Testis (tissue), 3 donors: ENCODE data around the gene AIG1. TPM values are rescaled to one million over a fixed set of nuclear protein-coding genes. Genes with fewer than 3 reads are reported as not detected.

Experiments
- DNase-seq: peaks from one replicate; pipeline ENCODE4 v3.0.0-alpha.2; 2019
- H3K27ac ChIP-seq, 2 donors: fragments of 200-600 bp; sonication (generic); one replicate each; pipeline ENCODE4 v1.5.1; 2019
- H3K27me3 ChIP-seq: fragments of 200-600 bp; sonication (generic); one replicate; pipeline ENCODE4 v1.5.1; 2019
- H3K36me3 ChIP-seq: fragments of 200-600 bp; sonication (generic); one replicate; pipeline ENCODE4 v1.5.1; 2017; ENCODE audit warnings: low read depth; ENCODE audit errors: missing control alignments
- H3K4me1 ChIP-seq: fragments of 200-600 bp; sonication (generic); one replicate; pipeline ENCODE4 v1.5.1; 2019
- H3K4me3 ChIP-seq, 2 donors: fragments of 200-600 bp; sonication (generic); one replicate each; pipeline ENCODE4 v1.5.1; 2017 to 2019
- H3K9me3 ChIP-seq: fragments of 200-600 bp; sonication (generic); one replicate; pipeline ENCODE4 v1.5.1; 2017
- CTCF ChIP-seq, 3 experiments: fragments of 450-650 bp in 2 of 3; fragments of 200-600 bp in 1 of 3; sonication (generic) in 1 of 3; IDR thresholded peaks; one replicate each; pipeline ENCODE4 v1.5.1; 2016 to 2019; ENCODE audit warnings: antibody characterized with exemption in 3 of 3, mild to moderate bottlenecking in 2 of 3, moderate library complexity in 1 of 3
- POLR2A ChIP-seq: fragments of 450-650 bp; IDR thresholded peaks from one replicate; pipeline ENCODE4 v1.6.1; 2017; ENCODE audit warnings: antibody characterized with exemption, mild to moderate bottlenecking, moderate library complexity
- WGBS, 2 donors: methylation state at CpG; one replicate each; pipeline ENCODE4 v1.1.5; 2018; 5-methylcytosine and 5-hydroxymethylcytosine counted together
- intact Hi-C: fragments of 100-400 bp; cut with DNase I; formaldehyde crosslinking; loops from one replicate; pipeline ENCODE4 v1.15.1; 2023; ENCODE audit warnings: low total_unique reads
- polyA plus RNA-seq: library from polyadenylated mRNA; stranded (reverse); fragments of 350-450 nt; fragmentation: Illumina TruSeq; extraction: RNeasy Lipid Tissue Mini Kit (QIAGEN cat#74804); gene quantifications from one replicate; pipeline ENCODE4 v1.2.3, GENCODE V29; 2014; ENCODE audit warnings: low read depth, low replicate concordance; ENCODE audit not compliant: insufficient read depth
- total RNA-seq, 2 donors: library from RNA; depleted of rRNA; stranded (reverse); fragments of >200 nt; gene quantifications; one replicate each; pipeline ENCODE4 v1.2.3, GENCODE V29; 2016

The AIG1 gene
- total and polyA plus RNA-seq, 3 donors from 2014 or later: 39.6 to 57.9 (median 50.7) TPM

DNA sequence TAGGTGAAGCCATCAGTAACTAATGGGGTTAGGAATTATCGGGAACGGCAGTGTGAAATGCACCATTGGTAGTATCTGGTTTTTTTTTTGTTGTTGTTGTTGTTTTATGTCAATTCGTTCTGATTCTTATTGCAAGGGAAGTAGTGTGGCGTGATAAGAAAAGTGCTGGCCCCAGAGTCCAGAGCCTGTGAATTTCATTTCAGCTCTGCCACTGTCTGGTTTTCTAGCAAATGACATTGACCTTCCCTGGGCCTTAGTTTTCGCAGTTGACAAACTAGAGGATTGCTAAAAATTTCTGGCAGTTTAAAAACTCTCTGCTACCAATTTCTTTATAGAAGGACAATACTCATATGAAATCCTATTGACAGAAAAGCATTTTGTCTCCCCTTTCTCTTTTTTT lies 161.6 kb downstream of the AIG1 start:
- Histone ChIP-seq H3K9me3 (no peaks in the 10 kb centered on the region), H3K4me3 (no peak overlapping the region), H3K27ac (peak overlapping the region in 1 of 2 donors; percentile 45), H3K27me3 (no peaks in the 10 kb centered on the region), H3K36me3 (no peaks in the 10 kb centered on the region), H3K4me1 (peaks cover 6% of the 10 kb centered on the region)
- no peak for DNase-seq
- intact Hi-C loops: no loop called here
- 62 to 66% methylated on average over 5 of the region's 5 CpGs for WGBS, 2 donors
- TF ChIP-seq CTCF (IDR thresholded peaks at IDR 0.05) (no peak), POLR2A (no peak)

DNA sequence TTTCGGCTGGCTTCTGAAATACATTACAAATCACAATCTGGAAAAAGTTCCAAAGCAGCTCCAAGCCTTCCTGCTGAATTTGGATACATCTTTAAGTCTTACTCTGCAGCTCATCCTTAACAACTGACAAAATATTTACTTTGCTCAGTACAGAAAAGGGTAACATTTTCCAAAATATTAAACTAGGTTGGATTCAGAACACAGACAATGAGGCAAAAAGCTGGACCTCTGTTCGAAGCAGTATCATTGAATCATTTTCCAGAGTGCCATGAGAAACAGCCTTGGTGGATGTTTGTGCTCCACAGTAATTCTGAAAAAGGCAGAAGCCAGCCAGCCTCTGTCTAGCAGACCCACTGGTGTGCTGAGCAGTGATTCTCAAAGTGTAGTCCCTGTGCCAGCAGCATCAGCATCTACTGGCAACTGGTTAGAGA lies 162.1 kb downstream of the AIG1 start:
- H3K36me3 ChIP-seq: no peaks in the 10 kb centered on the region
- 64 to 68% methylated on average over 2 of the region's 2 CpGs for WGBS, 2 donors
- H3K27ac ChIP-seq: no peak overlapping the region
- peaks cover 6% of the 10 kb centered on the region for H3K4me1 ChIP-seq
- TF ChIP-seq CTCF (IDR thresholded peaks at IDR 0.05) (no peak), POLR2A (no peak)
- no peaks in the 10 kb centered on the region for H3K27me3 ChIP-seq
- DNase-seq: no peak
- intact Hi-C loops: no loop called here
- H3K4me3 ChIP-seq: no peak overlapping the region
- H3K9me3 ChIP-seq: no peaks in the 10 kb centered on the region

GRCh38 chr6:143223895-143224294 lies 163.2 kb downstream of the AIG1 start:
- Histone ChIP-seq H3K4me1 (peaks cover 6% of the 10 kb centered on the region), H3K4me3 (no peak overlapping the region), H3K36me3 (no peaks in the 10 kb centered on the region), H3K27ac (no peak overlapping the region), H3K27me3 (no peaks in the 10 kb centered on the region), H3K9me3 (no peaks in the 10 kb centered on the region)
- TF ChIP-seq CTCF (IDR thresholded peaks at IDR 0.05) (no peak), POLR2A (no peak)
- intact Hi-C loops: no loop called here
- 61 to 77% methylated on average over 8 of the region's 8 CpGs for WGBS, 2 donors
- peak; percentile 28 for DNase-seq

DNA sequence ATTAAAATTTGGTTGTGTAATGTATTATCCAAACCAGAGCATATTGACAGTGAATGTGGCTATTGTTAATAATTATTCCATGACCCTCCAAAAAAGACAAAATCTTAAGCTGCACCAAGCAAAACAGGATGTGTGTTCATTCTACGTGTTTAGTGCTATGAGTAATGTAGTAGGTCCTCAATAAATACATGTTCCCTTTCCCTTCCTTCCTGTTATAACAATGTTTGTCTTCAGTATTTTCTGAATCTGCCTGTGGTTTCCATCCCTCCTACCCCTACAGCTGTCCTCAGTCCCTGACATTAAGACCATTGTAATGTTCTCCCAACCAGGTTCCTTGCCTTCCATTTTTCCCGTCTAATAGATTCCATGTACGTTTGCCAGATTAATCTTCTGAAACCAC lies 163.8 kb downstream of the AIG1 start:
- intact Hi-C loops: no loop called here
- H3K27me3 ChIP-seq: no peaks in the 10 kb centered on the region
- no peak overlapping the region for H3K4me3 ChIP-seq
- no peak for TF ChIP-seq CTCF (IDR thresholded peaks at IDR 0.05)
- no peak for TF ChIP-seq POLR2A
- WGBS, 2 donors: 92 to 96% methylated on average over 3 of the region's 3 CpGs
- no peak for DNase-seq
- H3K9me3 ChIP-seq: no peaks in the 10 kb centered on the region
- no peak overlapping the region for H3K27ac ChIP-seq
- peaks cover 6% of the 10 kb centered on the region for H3K4me1 ChIP-seq
- H3K36me3 ChIP-seq: no peaks in the 10 kb centered on the region

GRCh38 chr6:143225929-143226328 lies 165.2 kb downstream of the AIG1 start:
- no peaks in the 10 kb centered on the region for H3K36me3 ChIP-seq
- peaks cover 6% of the 10 kb centered on the region for H3K4me1 ChIP-seq
- H3K27ac ChIP-seq: no peak overlapping the region
- TF ChIP-seq CTCF (IDR thresholded peaks at IDR 0.05): no peak
- TF ChIP-seq POLR2A: no peak
- intact Hi-C loops: no loop called here
- no peak for DNase-seq
- no peak overlapping the region for H3K4me3 ChIP-seq
- WGBS, 2 donors: 91 to 99% methylated on average over 2 of the region's 2 CpGs
- H3K27me3 ChIP-seq: no peaks in the 10 kb centered on the region
- H3K9me3 ChIP-seq: no peaks in the 10 kb centered on the region
